ENCODE results near the gene SMARCD1.

The SMARCD1 gene

DNA sequence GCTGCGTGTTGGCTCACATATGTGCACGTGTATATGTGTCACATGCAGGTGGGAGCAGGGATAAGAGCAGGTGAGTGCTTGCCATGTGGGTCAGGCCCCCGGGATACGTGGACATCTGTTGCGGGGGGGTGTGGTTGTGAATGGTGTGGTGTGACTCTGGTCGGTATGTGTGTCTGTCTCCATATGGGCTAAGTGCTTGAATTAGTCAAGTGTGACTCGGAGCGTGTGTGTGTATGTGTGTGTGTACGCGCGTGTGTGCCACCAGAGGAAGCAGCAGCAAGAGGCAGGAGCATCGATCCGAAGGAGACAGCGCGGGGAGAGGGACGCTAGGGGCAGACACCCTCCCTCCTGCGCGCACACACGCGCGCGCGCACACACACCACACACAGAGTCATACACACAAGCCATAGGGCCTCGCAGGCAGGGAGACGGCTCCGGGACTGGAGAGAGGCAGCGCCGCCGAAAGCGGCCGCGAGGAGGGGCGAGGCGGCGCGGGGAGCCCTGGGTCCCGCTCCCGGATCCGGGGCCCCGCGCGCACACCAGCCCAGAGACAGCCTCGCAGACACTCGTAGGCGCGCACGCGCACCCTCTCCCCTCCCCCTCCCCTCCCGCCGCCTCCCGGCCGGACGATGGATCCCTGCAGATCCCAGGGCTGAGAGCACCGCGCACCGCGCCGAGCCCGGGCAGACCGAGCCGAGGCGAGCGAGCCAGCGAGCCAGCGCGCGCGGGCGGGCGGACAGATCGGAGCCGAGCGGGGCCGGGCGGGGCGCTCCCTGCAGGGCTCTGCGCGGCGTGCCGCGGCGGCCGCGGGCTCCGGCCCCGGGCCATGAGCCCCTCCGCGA lies 27.9 kb upstream of the SMARCD1 start, which contains the start of gene ASIC1:
ASIC1 (plus strand) TSS at position 597 of the 842 bp plus-strand sequence. CDS start 1,171 bp downstream, outside the sequence.
- Histone ChIP-seq H3K4me1 (ENCODE audit: insufficient read depth, low read length, poor library complexity, severe bottlenecking) (peaks cover 56% of the 10 kb centered on the region), H3K4me2 (ENCODE audit: low read depth, low read length, poor library complexity, severe bottlenecking) (peak within 1 kb of the TSS; percentile 87), H2AFZ (ENCODE audit: low read length) (peak within 1 kb of the TSS; percentile 69), H3K4me3 (ENCODE audit: low read length, poor library complexity, severe bottlenecking) (peak within 1 kb of the TSS; percentile 72), H4K20me1 (ENCODE audit: insufficient read depth, low read length, poor library complexity, severe bottlenecking) (no peaks in the 10 kb centered on the region), H3K36me3 (ENCODE audit: insufficient read depth, low read length) (no peaks in the 10 kb centered on the region), H3K9me2 (replicated peaks; ENCODE audit: low read depth, low read length) (no peaks in the 10 kb centered on the region), H3F3A (ENCODE audit: low read depth) (no peaks in the 10 kb centered on the region), H3K27me3 (ENCODE audit: insufficient read depth, low read length, poor library complexity, severe bottlenecking) (no peaks in the 10 kb centered on the region), H3K79me2 (ENCODE audit: insufficient read depth, low read length) (no peaks in the 10 kb centered on the region), H3K9ac (ENCODE audit: low read depth, low read length, poor library complexity, severe bottlenecking) (peak within 1 kb of the TSS; percentile 57), H3K9me3 (ENCODE audit: insufficient read depth, low read depth, low read length) (no peaks in the 10 kb centered on the region)
- TF ChIP-seq EZH2phosphoT487 (IDR thresholded peaks at IDR 0.05; ENCODE audit: borderline replicate concordance), result no peak
- TF ChIP-seq, protein P1, sequence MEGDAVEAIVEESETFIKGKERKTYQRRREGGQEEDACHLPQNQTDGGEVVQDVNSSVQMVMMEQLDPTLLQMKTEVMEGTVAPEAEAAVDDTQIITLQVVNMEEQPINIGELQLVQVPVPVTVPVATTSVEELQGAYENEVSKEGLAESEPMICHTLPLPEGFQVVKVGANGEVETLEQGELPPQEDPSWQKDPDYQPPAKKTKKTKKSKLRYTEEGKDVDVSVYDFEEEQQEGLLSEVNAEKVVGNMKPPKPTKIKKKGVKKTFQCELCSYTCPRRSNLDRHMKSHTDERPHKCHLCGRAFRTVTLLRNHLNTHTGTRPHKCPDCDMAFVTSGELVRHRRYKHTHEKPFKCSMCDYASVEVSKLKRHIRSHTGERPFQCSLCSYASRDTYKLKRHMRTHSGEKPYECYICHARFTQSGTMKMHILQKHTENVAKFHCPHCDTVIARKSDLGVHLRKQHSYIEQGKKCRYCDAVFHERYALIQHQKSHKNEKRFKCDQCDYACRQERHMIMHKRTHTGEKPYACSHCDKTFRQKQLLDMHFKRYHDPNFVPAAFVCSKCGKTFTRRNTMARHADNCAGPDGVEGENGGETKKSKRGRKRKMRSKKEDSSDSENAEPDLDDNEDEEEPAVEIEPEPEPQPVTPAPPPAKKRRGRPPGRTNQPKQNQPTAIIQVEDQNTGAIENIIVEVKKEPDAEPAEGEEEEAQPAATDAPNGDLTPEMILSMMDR (conservative IDR thresholded peaks at IDR 0.05; ENCODE audit: low read length), result no peak

DNA sequence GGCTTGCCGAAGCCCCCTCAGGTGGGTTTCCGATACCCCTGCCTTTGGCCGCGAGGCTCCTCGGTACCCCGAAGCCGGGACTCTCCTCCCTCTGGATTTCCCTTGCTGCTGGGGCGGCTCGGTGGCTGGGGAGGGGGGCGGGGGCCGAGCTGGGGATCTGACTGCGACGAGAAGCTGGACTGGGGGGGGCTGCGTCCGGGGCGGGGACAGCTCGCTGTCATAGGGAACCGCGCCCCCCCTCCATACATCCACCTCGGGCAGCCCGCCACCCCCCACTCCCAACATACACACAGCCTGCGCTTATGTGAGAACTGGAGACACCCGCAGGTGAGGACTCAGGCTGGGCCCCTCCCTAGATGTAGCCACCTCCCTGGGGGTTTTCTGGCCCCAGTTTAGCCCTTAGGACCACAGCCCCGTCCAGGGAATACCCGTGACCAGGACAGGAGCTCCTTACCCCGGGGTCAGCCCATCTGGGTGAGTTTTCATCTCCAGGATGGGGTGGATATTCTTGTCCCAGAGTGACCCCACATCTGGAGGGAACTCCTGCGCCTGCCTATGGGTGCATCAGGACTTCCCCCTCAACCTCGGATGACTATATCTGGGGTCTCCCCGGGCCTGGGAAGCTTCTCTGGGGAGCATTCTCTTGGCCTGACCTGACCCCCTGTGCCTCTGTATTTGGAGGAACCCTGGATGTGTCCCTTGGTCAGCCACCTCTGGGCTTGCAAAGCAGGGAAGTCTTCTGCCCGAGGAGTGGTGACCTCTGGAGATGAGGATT lies 27.1 kb upstream of the SMARCD1 start:
- Histone ChIP-seq H3K79me2 (ENCODE audit: insufficient read depth, low read length) (no peaks in the 10 kb centered on the region), H3K9me2 (replicated peaks; ENCODE audit: low read depth, low read length) (no peaks in the 10 kb centered on the region), H2AFZ (ENCODE audit: low read length) (no peak overlapping the region), H4K20me1 (ENCODE audit: insufficient read depth, low read length, poor library complexity, severe bottlenecking) (no peaks in the 10 kb centered on the region), H3K9ac (ENCODE audit: low read depth, low read length, poor library complexity, severe bottlenecking) (peak overlapping the region; percentile 57), H3K36me3 (ENCODE audit: insufficient read depth, low read length) (no peaks in the 10 kb centered on the region), H3F3A (ENCODE audit: low read depth) (no peaks in the 10 kb centered on the region), H3K4me1 (ENCODE audit: insufficient read depth, low read length, poor library complexity, severe bottlenecking) (peaks cover 65% of the 10 kb centered on the region), H3K4me2 (ENCODE audit: low read depth, low read length, poor library complexity, severe bottlenecking) (peak overlapping the region; percentile 87), H3K4me3 (ENCODE audit: low read length, poor library complexity, severe bottlenecking) (peak overlapping the region; percentile 72), H3K27me3 (ENCODE audit: insufficient read depth, low read length, poor library complexity, severe bottlenecking) (no peaks in the 10 kb centered on the region), H3K9me3 (ENCODE audit: insufficient read depth, low read depth, low read length) (no peaks in the 10 kb centered on the region)
- TF ChIP-seq, protein P1 (conservative IDR thresholded peaks at IDR 0.05; ENCODE audit: low read length), result no peak
- TF ChIP-seq EZH2phosphoT487 (IDR thresholded peaks at IDR 0.05; ENCODE audit: borderline replicate concordance), result no peak

DNA sequence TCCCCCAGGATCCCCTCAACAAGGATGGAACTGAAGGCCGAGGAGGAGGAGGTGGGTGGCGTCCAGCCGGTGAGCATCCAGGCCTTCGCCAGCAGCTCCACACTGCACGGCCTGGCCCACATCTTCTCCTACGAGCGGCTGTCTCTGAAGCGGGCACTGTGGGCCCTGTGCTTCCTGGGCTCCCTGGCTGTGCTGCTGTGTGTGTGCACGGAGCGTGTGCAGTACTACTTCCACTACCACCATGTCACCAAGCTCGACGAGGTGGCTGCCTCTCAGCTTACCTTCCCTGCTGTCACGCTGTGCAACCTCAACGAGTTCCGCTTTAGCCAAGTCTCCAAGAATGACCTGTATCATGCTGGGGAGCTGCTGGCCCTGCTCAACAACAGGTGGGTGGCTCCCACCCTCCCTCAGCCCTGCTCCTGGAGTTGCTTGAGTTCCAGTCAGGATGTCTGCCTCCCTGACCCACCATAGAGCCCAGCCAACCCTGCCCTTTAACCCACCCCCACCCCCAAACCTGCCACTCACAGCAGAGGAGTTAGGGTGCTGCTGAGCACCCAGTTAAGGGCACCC lies 26.3 kb upstream of the SMARCD1 start:
- Histone ChIP-seq H3K4me2 (ENCODE audit: low read depth, low read length, poor library complexity, severe bottlenecking) (peak overlapping the region; percentile 87), H3K79me2 (ENCODE audit: insufficient read depth, low read length) (no peaks in the 10 kb centered on the region), H3K9me2 (replicated peaks; ENCODE audit: low read depth, low read length) (no peaks in the 10 kb centered on the region), H3K9me3 (ENCODE audit: insufficient read depth, low read depth, low read length) (no peaks in the 10 kb centered on the region), H3K4me1 (ENCODE audit: insufficient read depth, low read length, poor library complexity, severe bottlenecking) (peaks cover 68% of the 10 kb centered on the region), H2AFZ (ENCODE audit: low read length) (no peak overlapping the region), H3F3A (ENCODE audit: low read depth) (no peaks in the 10 kb centered on the region), H3K36me3 (ENCODE audit: insufficient read depth, low read length) (no peaks in the 10 kb centered on the region), H3K9ac (ENCODE audit: low read depth, low read length, poor library complexity, severe bottlenecking) (peak overlapping the region; percentile 29), H3K27me3 (ENCODE audit: insufficient read depth, low read length, poor library complexity, severe bottlenecking) (no peaks in the 10 kb centered on the region), H4K20me1 (ENCODE audit: insufficient read depth, low read length, poor library complexity, severe bottlenecking) (no peaks in the 10 kb centered on the region), H3K4me3 (ENCODE audit: low read length, poor library complexity, severe bottlenecking) (peak overlapping the region; percentile 72)
- TF ChIP-seq, protein P1 (conservative IDR thresholded peaks at IDR 0.05; ENCODE audit: low read length), result no peak
- TF ChIP-seq EZH2phosphoT487 (IDR thresholded peaks at IDR 0.05; ENCODE audit: borderline replicate concordance), result no peak
